Hematopoietic multipotent progenitor cell (in vitro differentiated cells): ENCODE data around the gene SUSD3. TPM values are rescaled to one million over a fixed set of nuclear protein-coding genes. Genes with fewer than 3 reads are reported as not detected.

Source experiments
- DNase-seq, 3 donors: peaks; one replicate each; pipeline ENCODE4 v3.0.0-alpha.2; 2011 to 2015; ENCODE audit warnings: low read depth in 2 of 3, low spot score in 2 of 3
- total RNA-seq: library from RNA; depleted of rRNA; stranded (reverse); fragments of >200 nt; gene quantifications from one replicate; pipeline ENCODE4 v1.2.3, GENCODE V29; 2012

The SUSD3 gene
- total RNA-seq, 1 donor: 28.0 TPM

DNA sequence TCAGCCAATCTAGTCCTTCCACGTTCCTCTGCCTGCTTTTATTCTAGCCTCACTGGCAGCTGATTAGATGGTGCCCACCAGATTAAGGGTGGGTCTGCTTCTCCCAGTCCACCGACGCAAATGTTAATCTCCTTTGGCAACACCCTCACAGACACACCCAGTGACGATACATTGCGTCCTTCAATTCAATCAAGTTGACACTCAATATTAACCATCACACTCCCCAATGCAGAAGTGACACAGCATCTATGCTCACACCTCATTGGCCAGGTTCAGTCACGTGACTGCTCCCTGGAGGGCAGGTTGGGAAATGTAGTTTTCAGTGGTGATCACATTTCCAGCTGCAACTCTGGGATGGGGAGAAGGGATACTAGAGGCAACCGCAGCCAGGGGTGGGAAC, 13.0 kb downstream of the SUSD3 start:
- DNase-seq: peak in 1 of 3 donors; percentile 46

GRCh38 chr9:93072383-93072795, 13.9 kb downstream of the SUSD3 start:
- no peak for DNase-seq

GRCh38 chr9:93076101-93076791, 17.7 kb downstream of the SUSD3 start:
- DNase-seq: no peak

- no peak for DNase-seq
These were observed 18.3 kb downstream of the SUSD3 start for GRCh38 chr9:93076792-93077128.

GRCh38 chr9:93077367-93077766, 18.9 kb downstream of the SUSD3 start:
- no peak for DNase-seq

DNA sequence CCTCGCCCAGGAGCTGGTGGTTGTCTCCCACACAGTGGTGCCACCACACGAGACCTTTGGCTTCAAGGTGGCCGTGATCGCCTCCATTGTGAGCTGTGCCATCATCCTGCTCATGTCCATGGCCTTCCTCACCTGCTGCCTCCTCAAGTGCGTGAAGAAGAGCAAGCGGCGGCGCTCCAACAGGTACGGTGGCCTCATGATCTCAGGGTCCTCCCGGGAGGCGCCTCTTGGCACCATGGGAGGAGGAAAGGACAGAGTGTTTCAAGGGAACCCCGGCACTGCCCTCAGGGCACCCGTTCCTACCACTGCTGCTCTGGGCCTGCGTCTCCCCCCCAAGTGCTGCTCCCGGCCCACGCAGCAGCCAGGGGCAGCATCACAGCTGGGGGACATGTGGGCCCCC, 19.3 kb downstream of the SUSD3 start:
- DNase-seq: no peak

DNA sequence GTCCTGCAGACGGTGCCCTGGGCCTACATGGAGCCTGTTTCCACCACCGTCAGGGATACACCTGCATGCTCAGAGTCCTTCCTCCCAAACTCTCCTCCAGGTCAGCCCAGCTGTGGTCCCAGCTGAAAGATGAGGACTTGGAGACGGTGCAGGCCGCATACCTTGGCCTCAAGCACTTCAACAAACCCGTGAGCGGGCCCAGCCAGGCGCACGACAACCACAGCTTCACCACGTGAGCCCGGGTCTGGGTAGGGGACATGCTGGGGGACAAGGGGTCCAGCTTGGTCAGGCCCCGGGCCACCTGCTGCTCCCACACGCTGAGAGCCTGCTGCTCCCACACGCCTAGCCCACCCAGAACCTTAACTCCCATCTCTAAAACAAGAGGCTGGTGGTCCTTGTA, 20.9 kb downstream of the SUSD3 start:
- no peak for DNase-seq

- no peak for DNase-seq
These were observed 21.9 kb downstream of the SUSD3 start for GRCh38 chr9:93080406-93080805.

GRCh38 chr9:93081081-93081529, 22.6 kb downstream of the SUSD3 start:
- no peak for DNase-seq

DNA sequence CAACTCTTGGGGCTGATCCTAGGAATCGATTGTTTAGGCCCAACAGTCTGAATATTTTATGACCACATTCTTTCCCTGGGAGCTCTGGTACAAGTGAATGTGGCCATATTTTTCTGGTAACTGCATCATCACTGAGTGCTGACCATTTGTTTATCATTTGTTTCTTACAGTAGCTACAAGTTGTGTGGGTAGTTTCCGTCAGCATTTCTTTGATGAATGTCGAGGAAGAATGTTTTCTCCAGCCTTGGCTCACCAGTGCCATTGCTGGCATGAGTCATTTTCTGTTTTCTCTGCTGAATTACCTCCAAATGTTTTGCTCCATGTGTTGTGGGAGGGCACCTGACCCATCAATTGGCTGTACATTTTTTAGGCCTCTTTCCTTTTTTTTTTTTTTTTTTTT, 23.4 kb downstream of the SUSD3 start:
- DNase-seq: no peak

- peak in 1 of 3 donors; percentile 44 for DNase-seq
These were observed 24.4 kb downstream of the SUSD3 start for GRCh38 chr9:93082841-93083411.

DNA sequence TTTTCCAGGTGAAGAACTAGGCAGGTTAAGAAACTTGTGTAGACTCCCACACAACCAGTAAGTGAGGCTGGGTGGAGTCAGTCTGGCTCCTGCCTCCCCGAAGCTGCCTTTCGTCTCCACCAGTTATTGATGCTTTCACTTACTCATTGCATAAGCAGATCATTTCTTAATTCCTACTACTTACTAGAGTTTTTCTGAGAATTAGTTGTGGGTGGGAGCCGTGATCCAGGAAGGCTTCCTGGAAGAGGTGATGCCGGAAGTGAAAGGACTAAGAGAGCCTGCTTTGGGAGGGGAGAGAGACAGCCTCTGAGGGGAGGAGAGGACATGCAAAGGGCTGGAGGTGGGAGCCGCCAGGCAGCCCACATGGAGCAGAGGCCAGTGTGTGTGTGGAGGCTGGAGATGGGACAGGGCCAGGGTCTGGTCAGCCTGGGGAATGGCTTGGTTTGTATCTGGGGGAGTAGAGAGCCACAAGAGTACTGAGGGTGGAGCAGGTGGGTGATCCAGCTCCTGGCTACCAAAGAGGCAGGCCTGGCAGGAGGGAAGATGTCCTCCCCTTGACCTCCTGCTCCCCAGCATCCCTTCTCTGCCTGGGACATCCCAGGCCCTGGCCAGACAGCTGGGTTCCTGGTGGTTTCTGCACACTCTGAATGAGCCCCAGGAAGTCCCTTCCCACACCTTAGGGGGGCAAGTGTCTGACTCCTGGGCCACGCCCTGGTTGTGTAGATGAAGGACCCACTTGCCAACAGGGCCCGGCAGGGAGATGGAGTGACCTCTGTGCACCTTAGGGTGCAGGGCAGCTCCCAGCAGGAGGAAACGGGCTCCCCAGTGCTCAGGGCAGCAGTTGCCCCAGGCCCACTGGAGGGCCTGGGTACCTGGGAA, 25.3 kb downstream of the SUSD3 start:
- DNase-seq: no peak

- no peak for DNase-seq
These were observed 26.0 kb downstream of the SUSD3 start for GRCh38 chr9:93084471-93084881.

GRCh38 chr9:93085676-93086075, 27.2 kb downstream of the SUSD3 start:
- DNase-seq: no peak

DNA sequence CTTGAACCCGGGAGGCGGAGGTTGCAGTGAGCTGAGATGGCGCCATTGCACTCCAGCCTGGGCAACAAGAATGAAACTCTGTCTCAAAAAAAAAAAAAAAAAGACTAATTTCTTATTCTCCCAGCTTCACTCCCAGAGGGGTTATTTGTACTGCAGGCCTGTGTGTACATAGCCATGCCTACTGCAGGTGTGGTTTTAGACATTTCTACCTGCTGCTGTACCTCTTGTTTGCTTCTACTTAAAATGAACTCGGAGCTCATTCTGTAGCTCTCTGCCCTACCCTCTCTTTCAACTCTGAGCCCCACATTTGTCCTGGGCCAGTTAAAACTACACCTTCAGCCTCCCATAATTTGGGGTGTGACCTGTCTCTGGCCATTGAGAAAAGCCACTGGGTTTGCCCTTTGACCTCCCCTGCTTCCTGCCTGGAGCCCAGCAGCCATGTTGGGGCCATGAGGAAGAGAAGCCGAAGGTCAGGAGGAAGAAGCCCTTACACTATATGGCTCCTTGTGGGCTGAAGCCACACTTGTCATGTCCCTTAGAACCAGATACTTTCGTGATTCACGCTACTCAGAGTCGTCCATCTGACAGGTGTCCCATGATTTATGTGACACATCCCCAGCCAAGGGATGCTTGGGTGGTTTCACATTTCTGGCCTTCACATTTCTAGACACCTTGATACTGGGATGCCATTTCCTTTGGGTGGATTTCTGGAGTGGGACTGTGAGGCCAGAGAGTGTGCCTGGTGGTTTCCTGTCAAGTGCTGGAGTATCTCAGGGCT, 28.1 kb downstream of the SUSD3 start:
- no peak for DNase-seq

GRCh38 chr9:93087971-93088655, 29.6 kb downstream of the SUSD3 start:
- no peak for DNase-seq

DNA sequence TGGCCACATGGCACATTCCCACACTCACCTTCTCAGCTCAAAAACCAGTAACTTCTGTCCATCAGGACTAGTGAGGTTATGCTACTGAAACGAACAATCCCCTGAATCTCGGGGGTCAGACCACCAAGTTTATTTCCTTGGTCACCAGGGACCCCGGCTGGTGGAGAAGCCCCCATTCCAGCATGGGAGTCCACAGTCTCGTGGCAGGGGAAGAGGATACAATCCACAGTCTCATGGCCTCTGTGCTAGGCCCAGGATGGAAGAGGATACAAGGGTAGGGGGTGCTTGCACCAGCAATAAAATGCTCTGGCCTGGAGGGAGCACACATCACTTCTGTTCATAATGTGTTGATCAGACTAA, 30.1 kb downstream of the SUSD3 start:
- DNase-seq: no peak

- DNase-seq: no peak
These were observed 30.5 kb downstream of the SUSD3 start for GRCh38 chr9:93089024-93089423.

DNA sequence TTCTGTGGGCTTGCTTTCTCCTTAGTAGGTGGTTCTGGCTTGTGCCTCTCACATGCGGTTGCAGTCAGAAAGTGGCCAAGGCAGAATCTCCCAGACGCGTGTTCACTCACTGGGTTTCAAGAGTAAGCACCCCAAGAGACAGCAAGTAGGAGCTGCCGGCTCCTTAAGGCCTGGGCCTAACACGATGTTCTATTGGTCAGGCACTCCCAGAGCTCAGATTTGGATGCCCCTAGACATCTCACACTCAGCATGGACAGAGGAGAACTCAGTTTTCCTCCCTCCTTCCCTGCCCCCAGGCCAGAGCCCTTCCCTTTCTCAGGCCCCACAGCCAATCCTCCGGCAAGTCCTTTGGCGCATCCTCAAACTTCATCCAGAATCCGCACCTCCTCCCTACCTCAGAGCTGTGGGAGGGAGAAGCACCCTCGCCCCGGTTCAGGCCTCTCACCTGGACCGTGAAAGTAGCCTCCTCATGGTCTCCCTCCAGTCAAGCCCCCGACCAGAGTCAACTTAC, 31.0 kb downstream of the SUSD3 start:
- DNase-seq: no peak

- no peak for DNase-seq
These were observed 31.7 kb downstream of the SUSD3 start for GRCh38 chr9:93090091-93090655.
